ENCODE measurements around the gene A1BG.

The A1BG gene

DNA sequence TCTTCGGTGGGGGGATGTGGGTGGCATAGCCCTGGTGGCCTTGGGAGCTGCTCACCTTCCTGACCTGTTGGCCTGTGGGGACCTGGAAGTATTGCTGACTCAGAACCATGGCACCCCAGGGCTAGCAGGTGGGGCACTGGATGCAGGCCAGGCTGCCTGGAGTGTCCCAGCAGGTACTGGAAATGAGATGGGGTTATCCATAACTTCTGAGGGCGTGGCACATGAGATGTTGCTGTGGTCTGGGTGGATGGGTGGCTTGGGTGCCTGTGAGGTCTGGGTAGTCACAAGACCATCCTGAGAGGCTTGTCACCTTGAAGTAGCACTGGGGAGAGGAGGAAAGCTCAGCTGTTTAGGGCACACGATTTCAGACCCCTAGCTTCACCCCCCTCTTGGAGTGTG is 41.5 kb upstream of the A1BG start:
- no peak overlapping the region for H3K4me3 ChIP-seq (ENCODE audit: low read depth, low read length)
- TF ChIP-seq, protein P1, sequence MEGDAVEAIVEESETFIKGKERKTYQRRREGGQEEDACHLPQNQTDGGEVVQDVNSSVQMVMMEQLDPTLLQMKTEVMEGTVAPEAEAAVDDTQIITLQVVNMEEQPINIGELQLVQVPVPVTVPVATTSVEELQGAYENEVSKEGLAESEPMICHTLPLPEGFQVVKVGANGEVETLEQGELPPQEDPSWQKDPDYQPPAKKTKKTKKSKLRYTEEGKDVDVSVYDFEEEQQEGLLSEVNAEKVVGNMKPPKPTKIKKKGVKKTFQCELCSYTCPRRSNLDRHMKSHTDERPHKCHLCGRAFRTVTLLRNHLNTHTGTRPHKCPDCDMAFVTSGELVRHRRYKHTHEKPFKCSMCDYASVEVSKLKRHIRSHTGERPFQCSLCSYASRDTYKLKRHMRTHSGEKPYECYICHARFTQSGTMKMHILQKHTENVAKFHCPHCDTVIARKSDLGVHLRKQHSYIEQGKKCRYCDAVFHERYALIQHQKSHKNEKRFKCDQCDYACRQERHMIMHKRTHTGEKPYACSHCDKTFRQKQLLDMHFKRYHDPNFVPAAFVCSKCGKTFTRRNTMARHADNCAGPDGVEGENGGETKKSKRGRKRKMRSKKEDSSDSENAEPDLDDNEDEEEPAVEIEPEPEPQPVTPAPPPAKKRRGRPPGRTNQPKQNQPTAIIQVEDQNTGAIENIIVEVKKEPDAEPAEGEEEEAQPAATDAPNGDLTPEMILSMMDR (IDR thresholded peaks at IDR 0.05; ENCODE audit: insufficient read depth, low read depth, low read length, missing control alignments), result no peak
- no peak for DNase-seq (ENCODE audit: low read depth)

DNA sequence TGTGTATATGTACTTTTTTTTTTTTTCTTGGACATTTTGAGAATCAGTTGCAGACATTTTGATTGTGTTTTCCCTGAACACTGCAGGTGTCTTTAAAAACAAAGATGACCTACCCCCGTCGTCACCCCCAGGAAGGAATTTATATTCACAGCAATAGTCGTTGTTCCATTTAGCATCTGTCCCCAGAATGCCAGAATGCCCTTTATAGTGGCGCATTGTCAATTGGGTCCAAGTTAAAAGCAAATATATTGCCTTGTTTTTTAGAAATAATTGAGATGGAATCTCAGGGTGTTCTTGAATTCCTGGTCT is 40.4 kb upstream of the A1BG start:
- TF ChIP-seq, protein P1 (IDR thresholded peaks at IDR 0.05; ENCODE audit: insufficient read depth, low read depth, low read length, missing control alignments), result no peak
- no peak for DNase-seq (ENCODE audit: low read depth)
- H3K4me3 ChIP-seq (ENCODE audit: low read depth, low read length), result no peak overlapping the region

DNA sequence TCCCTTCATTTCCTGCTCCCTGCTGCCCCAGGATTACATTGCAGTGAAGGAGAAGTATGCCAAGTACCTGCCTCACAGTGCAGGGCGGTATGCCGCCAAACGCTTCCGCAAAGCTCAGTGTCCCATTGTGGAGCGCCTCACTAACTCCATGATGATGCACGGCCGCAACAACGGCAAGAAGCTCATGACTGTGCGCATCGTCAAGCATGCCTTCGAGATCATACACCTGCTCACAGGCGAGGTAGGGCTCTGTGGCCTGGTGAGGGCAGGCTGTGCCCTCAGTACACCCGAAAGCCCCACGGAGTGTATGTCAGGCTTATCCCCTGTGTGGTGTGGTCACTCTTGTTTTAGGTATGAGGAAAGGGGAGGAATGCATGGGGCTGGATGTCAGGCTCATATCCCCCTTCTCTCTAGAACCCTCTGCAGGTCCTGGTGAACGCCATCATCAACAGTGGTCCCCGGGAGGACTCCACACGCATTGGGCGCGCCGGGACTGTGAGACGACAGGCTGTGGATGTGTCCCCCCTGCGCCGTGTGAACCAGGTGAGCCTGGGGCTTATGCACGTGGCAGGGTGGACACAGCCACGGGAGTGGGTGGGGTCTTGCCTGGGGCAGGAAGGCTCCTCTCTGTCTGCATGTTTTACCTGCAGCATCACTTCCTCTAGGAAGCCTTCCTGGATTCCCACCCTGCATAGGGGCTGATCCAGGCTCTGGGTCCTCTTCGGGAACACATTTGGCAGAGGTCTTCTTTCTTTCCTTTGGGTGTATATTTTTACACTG is 39.8 kb upstream of the A1BG start:
- TF ChIP-seq, protein P1 (IDR thresholded peaks at IDR 0.05; ENCODE audit: insufficient read depth, low read depth, low read length, missing control alignments), result no peak
- DNase-seq (ENCODE audit: low read depth), result no peak
- H3K4me3 ChIP-seq (ENCODE audit: low read depth, low read length), result no peak overlapping the region

DNA sequence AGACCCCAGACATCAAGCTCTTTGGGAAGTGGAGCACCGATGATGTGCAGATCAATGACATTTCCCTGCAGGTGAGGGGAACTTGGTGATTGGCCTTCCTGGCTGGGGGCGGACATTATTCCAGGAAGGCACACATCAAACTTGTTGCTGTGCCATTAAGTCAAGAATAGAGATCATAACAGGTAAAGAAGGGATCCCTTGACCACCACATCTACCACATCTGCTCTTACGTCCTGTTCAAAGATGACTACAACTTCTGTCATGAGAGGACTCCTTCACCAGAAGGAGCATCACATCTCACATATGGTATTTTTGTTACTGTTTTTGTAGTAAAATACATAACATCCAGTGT is 34.9 kb upstream of the A1BG start:
- peak overlapping the region; percentile 88 for H3K4me3 ChIP-seq (ENCODE audit: low read depth, low read length)
- TF ChIP-seq, protein P1 (IDR thresholded peaks at IDR 0.05; ENCODE audit: insufficient read depth, low read depth, low read length, missing control alignments), result no peak
- no peak for DNase-seq (ENCODE audit: low read depth)

DNA sequence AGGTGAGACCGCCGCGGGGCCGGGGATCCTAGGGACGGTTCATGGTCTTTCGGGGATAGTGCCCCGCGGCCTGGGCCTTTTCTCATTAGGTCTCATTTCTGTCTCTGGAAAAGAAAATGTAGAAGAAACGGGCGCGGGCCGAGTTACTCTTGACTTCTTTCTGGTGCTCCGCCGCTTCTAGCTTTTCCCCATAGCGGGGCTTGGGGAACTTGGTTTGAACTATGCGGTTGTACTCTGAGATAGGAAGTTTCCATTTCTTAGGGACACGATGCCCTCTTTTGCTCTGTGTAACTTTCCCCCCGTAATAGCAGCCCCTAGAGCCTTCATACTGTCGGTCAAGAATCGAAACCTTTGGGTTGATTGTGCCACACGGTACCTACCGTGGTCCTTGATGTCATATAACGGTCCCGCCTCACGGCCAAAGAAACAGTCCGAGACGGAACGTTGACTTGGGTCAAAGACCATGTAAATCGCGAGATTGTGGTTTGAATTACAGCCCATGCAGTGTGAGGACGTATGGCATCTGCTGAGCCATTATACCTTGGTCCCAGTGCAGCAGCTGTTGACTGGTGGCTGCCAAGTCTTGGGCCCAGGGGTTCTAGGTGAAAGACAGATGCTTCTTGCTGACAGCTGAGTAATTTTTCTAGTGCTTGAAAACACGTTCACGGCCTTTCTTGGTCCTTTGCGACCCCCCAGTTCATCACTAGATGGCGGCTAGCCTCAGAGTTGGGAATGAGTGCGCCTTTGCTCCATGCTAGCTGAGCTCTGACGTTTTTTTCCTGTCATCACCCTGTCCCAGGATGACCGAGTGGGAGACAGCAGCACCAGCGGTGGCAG is 34.3 kb upstream of the A1BG start:
- TF ChIP-seq, protein P1 (IDR thresholded peaks at IDR 0.05; ENCODE audit: insufficient read depth, low read depth, low read length, missing control alignments), result no peak
- no peak for DNase-seq (ENCODE audit: low read depth)
- peak overlapping the region; percentile 88 for H3K4me3 ChIP-seq (ENCODE audit: low read depth, low read length)

DNA sequence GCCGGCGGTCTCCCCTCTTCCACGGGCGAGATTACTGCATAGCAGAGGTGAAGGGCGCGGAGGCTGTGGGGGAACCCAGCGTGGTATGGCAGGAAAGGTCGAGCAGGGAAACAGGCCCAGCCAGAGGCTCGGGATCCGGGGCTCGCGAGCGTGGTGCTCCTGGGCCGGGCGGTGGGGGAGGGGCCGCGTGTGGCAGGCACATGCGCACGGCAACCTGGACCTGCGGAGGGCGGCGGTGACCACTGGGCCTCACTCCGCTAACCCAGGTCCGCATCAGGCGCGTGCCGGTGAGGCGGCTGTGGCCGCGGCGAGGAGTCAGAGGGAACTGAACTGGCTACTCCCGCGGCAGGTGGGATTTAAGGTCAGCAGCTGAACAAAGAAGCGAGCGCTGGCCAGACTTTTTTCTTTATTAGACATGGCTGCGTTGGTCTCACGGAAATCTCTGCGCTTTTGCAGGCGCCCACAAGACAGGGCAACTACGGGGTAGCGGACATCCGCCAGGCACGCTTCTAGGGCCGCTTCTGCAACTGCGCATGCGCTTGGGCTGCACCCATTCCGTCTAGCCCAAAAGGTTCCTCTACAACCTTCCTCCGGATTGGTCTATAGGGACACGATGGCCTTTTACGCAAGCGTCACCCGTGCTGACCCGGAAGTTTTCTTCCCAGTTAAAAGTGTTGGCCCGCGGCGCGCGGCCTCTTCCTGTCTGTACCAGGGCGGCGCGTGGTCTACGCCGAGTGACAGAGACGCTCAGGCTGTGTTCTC is 33.5 kb upstream of the A1BG start, which contains the start of gene RPS5:
TSS of gene RPS5 (plus strand) at position 694 of the 762 bp plus-strand sequence. CDS start 869 bp downstream, outside the sequence.
- TF ChIP-seq, protein P1 (IDR thresholded peaks at IDR 0.05; ENCODE audit: insufficient read depth, low read depth, low read length, missing control alignments), result no peak
- peak within 1 kb of the TSS; percentile 88 for H3K4me3 ChIP-seq (ENCODE audit: low read depth, low read length)
- peak; percentile 99 for DNase-seq (ENCODE audit: low read depth)
